Dedifferentiated amniotic fluid mesenchymal stem cell (primary cell): Measurements from ENCODE around the gene PAK5.
"Not testable (repeated sequence)": the region's sequence is repeated elsewhere in the genome, so short reads cannot be mapped to it uniquely, and the experiment has no call there.

Experiments used
- DNase-seq: peaks from one replicate; pipeline ENCODE4 v3.0.0-alpha.2; 2016; ENCODE audit errors: extremely low spot score

Gene PAK5

DNA sequence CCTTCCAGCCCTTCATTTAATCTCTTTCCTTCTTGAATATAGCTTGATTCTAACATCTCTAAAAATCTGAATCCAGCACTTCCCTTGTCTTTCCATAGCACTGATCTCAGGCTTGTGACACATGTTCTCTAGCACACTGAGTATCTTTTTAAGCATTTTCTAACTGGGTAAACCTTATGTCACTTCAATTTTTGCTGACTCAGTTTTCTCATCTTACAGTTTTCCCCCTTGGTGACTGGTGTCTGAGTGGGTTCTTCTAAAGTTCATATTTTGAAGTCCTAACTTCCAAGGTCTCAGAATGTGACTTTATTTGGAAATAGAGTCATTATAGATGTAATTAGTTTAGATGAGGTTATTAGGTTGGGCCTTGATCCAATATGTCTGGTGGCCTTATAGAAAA, 153.9 kb downstream of the PAK5 start:
- DNase-seq, result no peak

GRCh38 chr20:9677100-9677623, 161.7 kb downstream of the PAK5 start:
- no peak for DNase-seq

- DNase-seq, result no peak
Observed at GRCh38 chr20:9672981-9673380, 165.9 kb downstream of the PAK5 start.

GRCh38 chr20:9672027-9672426, 166.8 kb downstream of the PAK5 start:
- no peak for DNase-seq

DNA sequence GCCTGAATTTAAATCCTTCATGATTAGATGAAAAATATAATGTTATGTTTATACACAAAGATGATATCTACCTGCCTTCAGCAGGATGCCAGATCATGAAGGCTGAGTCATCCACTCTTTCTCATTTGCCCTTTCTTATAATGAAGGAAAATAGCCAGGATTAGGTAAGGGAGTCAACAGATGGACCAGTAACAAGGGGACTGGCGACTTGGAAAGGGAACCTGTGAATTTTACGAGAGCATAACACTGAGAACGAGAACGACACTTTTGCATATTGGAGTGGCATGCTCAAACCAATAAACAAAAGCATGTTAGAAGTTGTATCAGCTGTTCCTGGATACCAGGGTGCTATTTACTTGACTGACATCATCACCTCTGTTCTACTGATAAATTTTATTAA, 170.5 kb downstream of the PAK5 start:
- DNase-seq, result no peak

DNA sequence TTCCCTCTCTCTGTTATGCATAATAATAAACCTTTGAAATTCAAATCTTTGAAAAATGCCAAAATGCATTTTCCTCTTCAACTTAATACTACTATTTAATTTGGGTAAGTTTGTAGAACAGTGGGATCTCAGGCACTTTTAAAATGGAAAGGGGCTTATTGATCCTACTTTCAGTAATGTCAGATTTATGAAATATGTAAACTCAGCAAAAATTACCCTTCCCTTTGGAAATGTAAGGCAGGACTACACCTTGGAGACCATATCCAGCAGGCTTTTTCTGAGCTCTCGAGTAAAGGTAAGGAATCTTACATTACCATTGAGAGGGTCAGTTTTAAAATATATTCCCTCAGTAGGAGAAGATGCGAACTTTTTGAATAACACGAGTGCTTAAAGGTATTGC, 175.5 kb downstream of the PAK5 start:
- no peak for DNase-seq

DNA sequence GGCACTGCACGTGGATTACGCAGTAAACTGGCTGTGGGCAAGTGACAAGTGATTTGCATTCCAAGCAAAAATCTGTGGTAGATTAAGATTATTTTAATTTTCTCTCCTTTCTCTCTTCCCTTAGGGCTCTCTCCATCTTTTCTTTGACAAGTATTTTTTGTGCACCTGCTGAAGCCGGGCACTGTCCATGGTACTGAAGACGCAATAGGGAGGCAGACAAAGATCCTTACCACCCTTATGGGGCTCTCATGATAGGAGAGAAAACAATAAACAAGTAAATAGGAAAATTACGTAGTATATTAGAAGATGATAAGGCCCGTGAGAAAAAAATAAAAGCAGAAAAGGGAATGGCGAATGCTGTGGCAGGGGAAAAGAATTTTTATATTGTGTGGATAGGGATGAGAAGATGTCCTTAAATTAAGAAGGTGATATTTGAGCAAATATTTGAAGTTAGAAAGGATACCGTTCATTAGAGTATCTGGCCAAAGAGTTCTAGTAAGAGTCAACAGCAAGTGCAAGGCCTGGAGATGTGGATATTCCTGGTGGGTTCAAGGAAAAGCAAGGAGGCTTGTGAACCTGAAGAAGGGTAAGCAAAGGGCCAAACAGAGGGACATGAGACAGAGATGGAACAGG, 178.5 kb downstream of the PAK5 start:
- no peak for DNase-seq

DNA sequence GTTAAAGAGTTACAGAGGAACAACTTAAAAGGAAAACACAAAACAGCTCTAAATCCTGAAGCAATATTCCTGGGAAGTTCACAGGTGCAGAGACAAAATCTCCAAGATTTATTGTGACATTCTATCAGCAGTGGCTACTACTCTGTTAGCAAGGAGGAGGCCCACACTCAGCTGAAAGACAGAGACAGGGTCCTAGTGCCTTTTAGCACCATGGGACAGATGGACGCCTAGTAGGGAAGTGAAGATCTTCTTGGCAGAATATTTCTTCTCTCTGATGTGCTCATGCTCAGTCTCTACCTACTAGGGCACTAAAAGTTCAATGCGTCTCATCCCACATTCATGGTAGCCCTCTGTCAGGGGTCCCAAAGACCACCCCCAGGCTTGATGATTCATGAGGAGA, 191.1 kb downstream of the PAK5 start:
- no peak for DNase-seq

DNA sequence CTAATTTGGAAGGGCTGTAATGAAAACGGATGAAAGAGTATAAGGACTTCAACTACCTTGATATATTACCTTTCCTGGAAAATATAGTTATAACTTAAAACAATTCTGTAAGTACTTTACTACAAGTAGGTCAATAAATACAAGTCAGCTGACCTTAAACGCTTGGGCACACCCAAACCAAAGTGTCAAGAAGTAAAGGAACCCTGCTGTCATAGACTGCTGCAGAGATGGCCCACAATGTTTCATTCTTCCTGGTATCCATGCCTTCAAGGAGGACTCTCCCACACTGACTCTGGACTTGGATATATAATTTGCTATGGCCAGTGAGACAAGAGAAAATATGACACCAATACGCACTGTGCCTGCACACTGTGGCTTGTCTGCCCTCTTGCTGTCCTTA, 192.5 kb downstream of the PAK5 start:
- no peak for DNase-seq

DNA sequence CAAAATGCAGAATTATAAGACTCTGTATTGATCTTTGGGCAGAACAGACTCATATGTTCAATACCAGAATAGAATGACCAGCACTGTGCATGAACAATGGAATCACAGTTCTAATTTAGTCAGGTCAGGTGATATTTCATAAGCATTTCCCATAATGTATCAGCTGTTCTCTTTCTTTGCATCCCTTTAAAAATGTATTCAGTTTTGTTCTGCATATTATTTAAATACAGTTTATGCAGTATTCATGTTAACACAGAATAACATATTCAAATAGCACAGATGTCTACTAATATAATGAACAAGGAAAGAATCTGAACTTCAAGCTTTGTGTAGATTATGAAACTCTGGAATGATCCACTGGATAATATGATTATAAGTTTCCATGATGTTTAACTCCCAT, 196.0 kb downstream of the PAK5 start:
- no peak for DNase-seq

- not testable (repeated sequence) for DNase-seq
Observed at GRCh38 chr20:9641499-9642000, 197.3 kb downstream of the PAK5 start.

DNA sequence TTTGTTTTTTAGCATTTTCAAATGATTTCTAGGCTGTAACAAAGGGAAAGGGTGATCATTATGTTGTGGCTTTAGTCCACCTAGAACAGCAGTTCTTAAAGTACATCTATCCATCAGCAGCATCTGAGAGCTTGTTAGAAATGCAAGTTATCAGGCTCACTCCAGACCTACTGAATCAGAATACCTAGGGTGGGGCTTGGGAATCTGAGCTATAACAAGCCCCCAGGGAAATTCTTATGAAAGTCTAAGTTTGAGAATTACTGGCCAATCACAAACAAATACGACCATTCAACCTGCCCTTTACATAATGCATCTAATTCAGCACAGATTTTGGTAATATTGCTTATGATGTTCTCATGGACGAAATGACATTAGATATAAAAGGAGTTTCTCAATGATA, 201.0 kb downstream of the PAK5 start:
- no peak for DNase-seq

- peak; percentile 30 for DNase-seq
Observed at GRCh38 chr20:9635750-9636149, 203.1 kb downstream of the PAK5 start.

DNA sequence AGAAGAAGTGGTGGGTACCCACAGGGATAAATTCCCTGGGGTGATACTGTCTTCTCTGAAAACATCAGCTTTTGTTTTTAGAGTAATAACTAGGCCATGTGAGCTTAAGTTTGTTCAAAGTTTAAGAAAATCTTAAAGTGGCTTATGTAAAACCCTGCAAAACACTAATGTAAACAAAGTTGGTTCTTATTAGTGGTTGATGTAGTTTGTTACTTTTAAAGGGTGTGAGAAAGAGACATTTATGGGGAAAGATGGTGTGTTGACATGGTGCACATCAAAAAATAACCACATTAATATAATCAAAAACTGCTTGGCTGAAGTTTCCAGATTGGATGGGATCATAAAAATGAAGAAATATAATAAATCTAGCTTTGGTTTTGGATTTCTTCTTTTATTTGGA, 204.5 kb downstream of the PAK5 start:
- no peak for DNase-seq

- no peak for DNase-seq
Observed at GRCh38 chr20:9632991-9633390, 205.9 kb downstream of the PAK5 start.

- DNase-seq, result no peak
Observed at GRCh38 chr20:9632265-9632664, 206.6 kb downstream of the PAK5 start.

- DNase-seq, result no peak
Observed at GRCh38 chr20:9630554-9630953, 208.3 kb downstream of the PAK5 start.

GRCh38 chr20:9629831-9630230, 209.0 kb downstream of the PAK5 start:
- no peak for DNase-seq

- no peak for DNase-seq
Observed at GRCh38 chr20:9628589-9628988, 210.3 kb downstream of the PAK5 start.

DNA sequence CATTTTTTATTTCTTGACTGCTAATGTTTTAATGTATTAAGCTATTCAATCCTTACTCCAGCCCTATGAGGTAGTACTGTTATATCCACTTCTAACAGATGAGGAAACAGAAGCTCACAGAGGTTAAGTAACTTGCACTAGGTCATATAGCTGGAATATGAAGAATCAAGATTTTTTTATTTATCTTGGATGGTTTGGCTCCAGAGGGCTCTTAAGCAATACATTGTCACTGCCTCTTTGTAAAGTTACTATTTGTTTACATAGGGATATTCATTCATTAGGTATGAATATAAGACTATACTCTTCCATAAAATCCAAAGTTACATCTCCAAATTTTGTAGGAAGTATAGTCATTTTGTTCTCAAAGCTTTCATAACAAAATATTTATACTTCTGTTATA, 210.7 kb downstream of the PAK5 start:
- DNase-seq, result no peak

GRCh38 chr20:9627219-9627618, 211.7 kb downstream of the PAK5 start:
- no peak for DNase-seq

DNA sequence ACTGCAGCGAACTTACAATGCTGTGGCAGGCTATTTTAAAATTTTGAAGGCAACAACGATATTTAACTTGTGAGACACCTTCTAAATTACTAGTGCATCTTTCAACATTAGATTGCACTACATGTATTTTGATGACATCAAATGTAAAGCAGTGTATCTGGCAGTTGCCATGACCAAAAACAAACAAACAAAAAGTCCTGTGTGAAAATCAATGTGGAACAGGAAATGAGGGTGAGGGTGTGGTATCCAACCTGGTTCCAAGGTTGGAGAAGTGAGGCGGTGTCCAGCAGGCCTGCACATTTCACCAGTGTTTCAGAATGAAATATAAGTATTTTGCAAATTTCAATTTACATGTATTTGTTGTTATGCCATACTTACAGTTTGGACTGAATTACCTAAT, 212.5 kb downstream of the PAK5 start:
- DNase-seq, result no peak

DNA sequence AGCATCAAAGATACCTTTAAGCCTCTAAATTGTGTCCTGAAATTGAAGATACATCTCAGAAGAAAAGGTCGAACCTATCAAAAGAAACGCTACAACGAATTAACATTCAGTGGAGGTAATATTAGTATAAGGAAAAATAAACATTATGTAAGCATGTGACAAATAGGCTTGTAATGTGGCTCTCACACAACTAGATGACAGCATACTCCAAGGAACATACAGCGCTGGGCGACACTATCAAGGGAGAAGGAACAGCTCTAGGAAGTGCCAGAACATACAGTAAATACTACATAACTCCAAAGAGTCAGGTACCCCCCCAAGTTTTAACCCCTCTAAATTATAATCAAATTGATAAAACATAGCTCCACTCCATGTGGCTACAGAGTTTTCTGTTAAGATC, 220.9 kb downstream of the PAK5 start:
- DNase-seq, result no peak

- peak; percentile 63 for DNase-seq
Observed at GRCh38 chr20:9616833-9617461, 221.9 kb downstream of the PAK5 start.
